Cardiac muscle cell (in vitro differentiated cells and primary cell): ENCODE data around the gene KRTAP13-4. TPM values are rescaled to one million over a fixed set of nuclear protein-coding genes. Genes with fewer than 3 reads are reported as not detected.

ENCODE experiments used
- DNase-seq, 2 donors: peaks; one replicate each; pipeline versions ENCODE4 v3.0.0 to v3.0.0-alpha.2; 2010 to 2017; ENCODE audit warnings: low read depth in 1 of 2, low spot score in 1 of 2
- H3K27ac ChIP-seq: fragments of 200-600 bp; sonication (generic); 2 replicates; pipeline ENCODE4 v1.5.1; 2016
- H3K27me3 ChIP-seq: fragments of 200-600 bp; sonication (generic); 2 replicates; pipeline ENCODE4 v1.6.0; 2016; ENCODE audit warnings: control low read depth
- H3K36me3 ChIP-seq: fragments of 200-600 bp; sonication (generic); 2 replicates; pipeline ENCODE4 v1.5.1; 2016; ENCODE audit warnings: control low read depth
- H3K4me1 ChIP-seq: fragments of 200-600 bp; sonication (generic); 2 replicates; pipeline ENCODE4 v1.8.1; 2017; ENCODE audit warnings: low read depth, mild to moderate bottlenecking, mixed run types
- H3K4me3 ChIP-seq: fragments of 200-600 bp; sonication (generic); 2 replicates; pipeline ENCODE4 v1.5.1; 2016; ENCODE audit warnings: mild to moderate bottlenecking
- H3K9me3 ChIP-seq: fragments of 200-600 bp; sonication (generic); 2 replicates; pipeline ENCODE4 v1.5.1; 2017; ENCODE audit warnings: low read depth, mild to moderate bottlenecking, control low read depth
- polyA plus RNA-seq: library from polyadenylated mRNA; unstranded; fragments of >200 nt; fragmentation: Nextera tagmentation; extraction: Ambion mirVana; gene quantifications from 2 replicates; pipeline ENCODE4 v1.2.1, GENCODE V29; 2016
- total RNA-seq: library from RNA; depleted of rRNA; stranded (reverse); fragments of >200 nt; gene quantifications from 2 replicates; pipeline ENCODE4 v1.2.3, GENCODE V29; 2016
- TF ChIP-seq, protein P1 (sequence below): IDR thresholded peaks from 2 replicates; pipeline ENCODE4 v1.5.1; 2012; ENCODE audit warnings: low read depth, mild to moderate bottlenecking, low read length

Gene KRTAP13-4
- total RNA-seq (not detected in 2 replicates), polyA plus RNA-seq (not detected in 2 replicates)

GRCh38 chr21:30430170-30430655, at the start of gene KRTAP13-4:
Gene KRTAP13-4 (plus strand): TSS chr21:30430220. CDS start chr21:30430276, 56 bp downstream.
- TF ChIP-seq, protein P1, sequence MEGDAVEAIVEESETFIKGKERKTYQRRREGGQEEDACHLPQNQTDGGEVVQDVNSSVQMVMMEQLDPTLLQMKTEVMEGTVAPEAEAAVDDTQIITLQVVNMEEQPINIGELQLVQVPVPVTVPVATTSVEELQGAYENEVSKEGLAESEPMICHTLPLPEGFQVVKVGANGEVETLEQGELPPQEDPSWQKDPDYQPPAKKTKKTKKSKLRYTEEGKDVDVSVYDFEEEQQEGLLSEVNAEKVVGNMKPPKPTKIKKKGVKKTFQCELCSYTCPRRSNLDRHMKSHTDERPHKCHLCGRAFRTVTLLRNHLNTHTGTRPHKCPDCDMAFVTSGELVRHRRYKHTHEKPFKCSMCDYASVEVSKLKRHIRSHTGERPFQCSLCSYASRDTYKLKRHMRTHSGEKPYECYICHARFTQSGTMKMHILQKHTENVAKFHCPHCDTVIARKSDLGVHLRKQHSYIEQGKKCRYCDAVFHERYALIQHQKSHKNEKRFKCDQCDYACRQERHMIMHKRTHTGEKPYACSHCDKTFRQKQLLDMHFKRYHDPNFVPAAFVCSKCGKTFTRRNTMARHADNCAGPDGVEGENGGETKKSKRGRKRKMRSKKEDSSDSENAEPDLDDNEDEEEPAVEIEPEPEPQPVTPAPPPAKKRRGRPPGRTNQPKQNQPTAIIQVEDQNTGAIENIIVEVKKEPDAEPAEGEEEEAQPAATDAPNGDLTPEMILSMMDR, result no peak
- no peaks in the 10 kb centered on the region for H3K36me3 ChIP-seq
- no peaks in the 10 kb centered on the region for H3K27me3 ChIP-seq
- H3K4me3 ChIP-seq, result no peak within 1 kb of the TSS
- H3K4me1 ChIP-seq, result no peaks in the 10 kb centered on the region
- no peaks in the 10 kb centered on the region for H3K9me3 ChIP-seq
- DNase-seq, result no peak
- H3K27ac ChIP-seq, result no peak within 1 kb of the TSS

DNA sequence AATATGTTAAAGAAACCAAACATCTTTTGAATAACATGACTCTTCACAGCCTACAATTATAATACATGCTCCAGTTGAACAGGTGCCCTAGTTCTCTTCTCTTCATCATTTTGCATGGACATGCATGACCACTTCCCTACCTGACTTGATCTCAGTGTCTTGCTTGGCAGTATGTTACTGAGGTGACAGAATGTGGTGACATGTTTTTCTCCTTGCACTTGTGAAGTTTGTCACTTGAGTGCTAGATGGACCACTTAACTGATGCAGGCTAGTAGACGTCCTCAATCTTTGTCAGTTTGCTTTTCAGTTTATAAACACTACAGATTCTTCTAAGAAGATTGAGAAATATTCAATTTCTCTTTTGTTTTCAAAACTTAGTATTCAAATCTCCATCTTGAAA, 47.8 kb upstream of the KRTAP13-4 start:
- no peaks in the 10 kb centered on the region for H3K4me1 ChIP-seq
- no peak overlapping the region for H3K27ac ChIP-seq

GRCh38 chr21:30391492-30392025, 38.5 kb upstream of the KRTAP13-4 start:
- Histone ChIP-seq H3K4me3 (no peak overlapping the region), H3K27ac (no peak overlapping the region), H3K4me1 (no peaks in the 10 kb centered on the region), H3K36me3 (no peaks in the 10 kb centered on the region), H3K27me3 (no peaks in the 10 kb centered on the region), H3K9me3 (no peaks in the 10 kb centered on the region)
- TF ChIP-seq, protein P1, result no peak
- DNase-seq, result peak in 1 of 2 donors; percentile 5

More for the DNA sequence above, 47.8 kb upstream of the KRTAP13-4 start:
- no peaks in the 10 kb centered on the region for H3K36me3 ChIP-seq
- no peaks in the 10 kb centered on the region for H3K27me3 ChIP-seq
- peak in 1 of 2 donors; percentile 1 for DNase-seq
- TF ChIP-seq, protein P1, result no peak
- H3K9me3 ChIP-seq, result no peaks in the 10 kb centered on the region
- no peak overlapping the region for H3K4me3 ChIP-seq

GRCh38 chr21:30395731-30396130, 34.3 kb upstream of the KRTAP13-4 start, which contains the start of gene KRTAP13-1:
Gene KRTAP13-1 (plus strand): TSS chr21:30396031. CDS start chr21:30396087, 56 bp downstream.
- no peak for DNase-seq
- Histone ChIP-seq H3K27me3 (no peaks in the 10 kb centered on the region), H3K4me1 (no peaks in the 10 kb centered on the region), H3K4me3 (no peak within 1 kb of the TSS), H3K36me3 (no peaks in the 10 kb centered on the region), H3K27ac (no peak within 1 kb of the TSS), H3K9me3 (no peaks in the 10 kb centered on the region)
- TF ChIP-seq, protein P1, result no peak

- Histone ChIP-seq H3K27me3 (no peaks in the 10 kb centered on the region), H3K27ac (no peak overlapping the region), H3K4me3 (no peak overlapping the region), H3K9me3 (no peaks in the 10 kb centered on the region), H3K4me1 (no peaks in the 10 kb centered on the region), H3K36me3 (no peaks in the 10 kb centered on the region)
- TF ChIP-seq, protein P1, result peak; percentile 41
- DNase-seq, result peak; percentile 72 to 83
Observed at GRCh38 chr21:30408782-30409494, 21.1 kb upstream of the KRTAP13-4 start.
